GM20431 (cell line): Measurements from ENCODE around the gene RAX2.

Experiments used
- in situ Hi-C: fragments of 300-500 bp; cut with MseI, MboI; formaldehyde crosslinking; loops from one replicate; pipeline ENCODE4 v1.15.0; 2020; ENCODE audit warnings: low sequenced_read_pairs; ENCODE audit not compliant: unreplicated experiment

RAX2 gene

DNA sequence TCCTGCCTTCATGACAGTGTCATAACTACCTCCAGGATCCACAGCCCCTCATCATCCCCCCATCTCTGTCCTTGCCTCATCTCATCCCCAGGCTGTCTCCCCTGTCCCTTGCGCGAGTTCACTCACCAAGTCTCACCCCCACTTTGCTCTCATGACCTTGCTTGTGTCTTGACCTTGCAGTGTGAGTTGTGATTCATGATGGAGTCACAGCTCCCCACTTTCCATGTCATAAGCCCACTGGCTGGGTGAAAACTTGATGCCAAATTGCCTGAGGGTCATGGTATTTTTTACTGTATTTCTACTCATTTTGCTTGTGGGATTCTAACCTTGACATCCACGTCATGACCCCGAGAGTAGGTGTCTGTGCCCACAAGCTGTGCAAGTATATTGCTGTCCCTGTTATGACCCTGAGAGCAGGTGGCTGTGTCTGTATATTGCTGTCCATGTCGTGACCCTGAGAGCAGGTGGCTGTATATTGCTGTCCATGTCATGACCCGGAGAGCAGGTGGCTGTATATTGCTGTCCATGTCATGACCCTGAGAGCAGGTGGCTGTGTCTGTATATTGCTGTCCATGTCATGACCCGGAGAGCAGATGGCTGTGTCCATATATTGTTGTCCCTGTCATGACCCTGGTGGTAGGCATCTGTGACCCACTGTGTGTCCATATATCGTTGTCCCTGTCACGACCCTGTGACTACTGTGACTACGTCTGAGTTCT is 34.4 kb downstream of the RAX2 start:
- in situ Hi-C loops: no loop called here

GRCh38 chr19:3736106-3736724 is 35.8 kb downstream of the RAX2 start:
- in situ Hi-C loops: no loop called here

- in situ Hi-C loops: no loop called here
Observed at GRCh38 chr19:3734310-3734600, 37.8 kb downstream of the RAX2 start.

DNA sequence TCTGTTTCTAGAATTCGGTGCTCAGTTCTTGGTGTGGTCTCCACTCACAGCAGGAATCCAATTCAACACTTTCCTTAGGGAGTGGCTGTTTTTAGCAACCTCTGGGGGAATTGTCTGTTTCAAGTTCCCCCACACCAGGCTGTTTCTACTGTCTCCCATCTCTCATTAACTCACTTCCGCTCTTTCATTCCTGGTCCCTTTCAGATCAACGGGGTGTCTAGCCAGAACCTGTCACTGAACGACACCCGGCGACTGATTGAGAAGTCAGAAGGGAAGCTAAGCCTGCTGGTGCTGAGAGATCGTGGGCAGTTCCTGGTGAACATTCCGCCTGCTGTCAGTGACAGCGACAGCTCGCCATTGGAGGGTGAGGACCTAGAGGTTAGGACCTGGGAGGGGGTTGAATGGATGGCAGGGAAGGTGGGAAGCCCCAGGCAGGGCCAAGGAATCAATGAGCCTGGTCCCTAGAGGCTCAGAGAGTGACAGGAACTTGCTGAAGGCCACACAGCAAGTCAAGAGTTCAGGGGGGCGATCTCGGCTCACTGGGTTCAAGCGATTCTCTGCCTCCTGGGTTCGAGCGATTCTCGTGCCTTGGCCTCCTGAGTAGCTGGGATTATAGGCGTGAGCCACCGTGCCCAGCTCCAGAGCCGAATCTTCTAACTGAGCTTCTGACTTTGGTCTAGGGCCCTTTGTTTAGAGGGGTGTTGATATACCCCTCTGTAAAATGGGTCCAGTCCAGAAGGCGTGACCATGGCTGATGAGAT is 38.3 kb downstream of the RAX2 start:
- in situ Hi-C loops: no loop called here

GRCh38 chr19:3732108-3732507 is 39.9 kb downstream of the RAX2 start:
- in situ Hi-C loops: no loop called here

DNA sequence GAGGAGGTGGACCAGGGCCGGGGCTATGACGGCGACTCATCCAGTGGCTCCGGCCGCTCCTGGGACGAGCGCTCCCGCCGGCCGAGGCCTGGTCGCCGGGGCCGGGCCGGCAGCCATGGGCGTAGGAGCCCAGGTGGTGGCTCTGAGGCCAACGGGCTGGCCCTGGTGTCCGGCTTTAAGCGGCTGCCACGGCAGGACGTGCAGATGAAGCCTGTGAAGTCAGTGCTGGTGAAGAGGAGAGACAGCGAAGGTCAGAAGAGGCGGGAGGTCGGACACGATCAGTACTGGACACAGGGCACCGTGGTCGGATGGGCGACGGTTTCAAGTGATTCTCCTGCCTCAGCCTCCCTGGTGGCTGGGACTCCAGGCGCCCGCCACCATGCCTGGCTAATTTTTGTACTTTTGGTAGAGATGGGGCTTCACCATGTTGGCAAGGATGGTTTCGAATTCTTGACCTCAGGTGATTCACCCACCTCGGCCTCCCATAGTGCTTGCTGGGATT is 41.5 kb downstream of the RAX2 start:
- in situ Hi-C loops: no loop called here

GRCh38 chr19:3725640-3726310 is 46.3 kb downstream of the RAX2 start:
- in situ Hi-C loops: no loop called here

DNA sequence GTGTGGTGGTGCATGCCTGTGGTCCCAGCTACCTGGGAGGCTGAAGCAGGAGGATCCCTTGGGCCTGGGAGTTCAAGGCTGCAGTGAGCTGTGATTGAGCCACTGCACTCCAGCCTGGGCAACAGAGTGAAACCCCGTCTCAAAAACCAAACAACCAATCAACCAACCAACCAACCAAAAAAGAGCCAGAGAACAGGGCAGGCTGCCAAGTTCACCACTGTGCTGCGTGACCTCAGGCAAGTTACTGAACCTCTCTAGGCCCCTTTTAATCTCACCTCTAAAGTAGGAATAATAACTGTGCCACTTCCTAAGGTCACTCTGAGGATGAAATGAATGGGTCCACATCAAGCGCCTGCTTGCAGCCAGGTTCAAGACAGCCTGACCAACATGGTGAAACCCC is 46.9 kb downstream of the RAX2 start:
- in situ Hi-C loops: no loop called here

GRCh38 chr19:3723883-3724282 is 48.1 kb downstream of the RAX2 start:
- in situ Hi-C loops: no loop called here

DNA sequence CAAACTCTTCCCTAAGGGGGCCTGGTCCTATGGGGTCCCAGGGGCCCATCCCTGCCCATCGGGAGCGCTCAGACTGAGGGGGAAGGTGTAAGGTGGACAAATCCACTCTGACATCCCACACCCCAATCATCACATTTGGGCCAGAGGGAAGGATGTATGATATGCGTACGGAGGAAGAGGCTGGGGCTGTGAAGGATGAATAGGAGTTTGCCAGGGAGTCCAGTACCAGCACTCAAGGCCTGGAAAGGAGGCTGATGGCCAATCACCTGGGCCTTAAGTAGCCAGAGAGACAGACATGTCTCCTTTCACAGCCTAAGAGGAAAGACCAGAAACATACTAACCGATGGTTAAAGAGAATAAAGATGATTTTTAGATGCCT is 48.9 kb downstream of the RAX2 start:
- in situ Hi-C loops: no loop called here

GRCh38 chr19:3722443-3723109 is 49.5 kb downstream of the RAX2 start:
- in situ Hi-C loops: no loop called here

DNA sequence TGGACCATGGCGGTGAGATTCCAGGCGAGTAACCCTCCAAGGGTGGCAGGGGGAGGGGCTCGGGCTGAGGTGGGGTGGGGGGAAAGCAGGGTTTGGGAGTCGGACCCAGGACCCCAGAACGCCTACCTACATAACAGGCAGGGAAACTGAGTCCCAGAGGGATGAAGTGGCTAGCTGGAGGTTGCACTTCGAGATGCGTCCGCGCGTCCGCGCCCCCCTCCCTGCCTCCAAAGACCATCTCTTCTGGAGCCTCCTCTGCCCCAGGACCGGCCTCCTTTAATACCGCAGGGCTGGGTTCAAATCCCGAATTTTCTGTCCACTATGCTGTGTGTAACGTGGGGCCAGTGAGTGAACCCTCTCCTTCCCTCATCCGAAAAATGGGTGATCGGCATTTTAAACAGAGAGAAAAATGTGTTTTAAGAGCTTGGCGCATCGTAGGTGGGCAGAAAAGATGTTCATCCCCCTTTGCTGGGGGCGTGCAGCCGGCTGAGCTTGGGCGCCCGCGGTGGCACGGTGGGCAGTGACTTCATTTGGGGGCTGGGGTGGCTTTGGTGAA is 50.1 kb downstream of the RAX2 start:
- in situ Hi-C loops: no loop called here

- in situ Hi-C loops: no loop called here
Observed at GRCh38 chr19:3721131-3721886, 50.7 kb downstream of the RAX2 start.

DNA sequence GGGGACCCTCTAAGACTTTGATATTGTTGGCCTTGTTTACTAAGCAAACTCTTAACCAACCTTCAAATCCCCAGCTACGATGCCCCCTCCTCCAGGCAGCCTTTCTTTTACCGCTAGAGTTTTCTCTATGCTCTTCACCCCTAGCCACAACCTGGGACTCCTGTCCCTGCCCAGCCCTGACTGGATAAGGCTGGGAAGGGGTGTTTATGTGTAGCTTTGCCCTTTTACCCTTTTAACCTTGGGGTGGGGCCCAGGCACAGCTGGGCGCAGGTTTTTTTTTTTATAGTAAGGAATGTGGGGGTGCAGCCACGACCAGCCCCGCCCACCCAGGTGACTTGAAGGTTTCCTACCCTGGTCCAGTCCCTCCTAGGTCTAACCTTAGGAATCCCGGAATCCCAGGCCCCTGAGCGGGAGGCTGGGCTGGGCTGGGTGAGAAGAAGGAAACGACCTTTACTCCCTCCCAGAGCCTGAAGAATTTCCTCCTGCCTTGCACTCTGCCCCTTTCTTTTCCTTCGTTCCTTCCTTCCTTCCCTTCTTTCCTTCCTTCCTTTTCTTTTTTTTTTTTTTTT is 51.6 kb downstream of the RAX2 start:
- in situ Hi-C loops: no loop called here

GRCh38 chr19:3719868-3720267 is 52.2 kb downstream of the RAX2 start:
- in situ Hi-C loops: no loop called here
